PC-9 (cell line): ENCODE measurements around the gene PTPRM.

Experiments
- CTCF ChIP-seq: fragments of 200-600 bp; sonication (generic); conservative IDR thresholded peaks from 2 replicates; pipeline ENCODE4 v1.6.1; 2017; ENCODE audit warnings: mixed run types, antibody characterized with exemption, mild to moderate bottlenecking, moderate library complexity
- EZH2 ChIP-seq: fragments of 200-600 bp; sonication (generic); IDR thresholded peaks from 2 replicates; pipeline ENCODE4 v1.8.0; 2017; ENCODE audit warnings: antibody characterized with exemption, low read depth

- no peak for TF ChIP-seq CTCF
- no peak for TF ChIP-seq EZH2
Observed at GRCh38 chr18:7658701-7659100, 91.6 kb downstream of the PTPRM start.
